ENCODE results near the gene RIN2. TPM values are rescaled to one million over a fixed set of nuclear protein-coding genes. Genes with fewer than 3 reads are reported as not detected.

RIN2 gene
- total and polyA plus RNA-seq, 2 experiments from 2014 or later: 18.4 to 42.4 TPM

DNA sequence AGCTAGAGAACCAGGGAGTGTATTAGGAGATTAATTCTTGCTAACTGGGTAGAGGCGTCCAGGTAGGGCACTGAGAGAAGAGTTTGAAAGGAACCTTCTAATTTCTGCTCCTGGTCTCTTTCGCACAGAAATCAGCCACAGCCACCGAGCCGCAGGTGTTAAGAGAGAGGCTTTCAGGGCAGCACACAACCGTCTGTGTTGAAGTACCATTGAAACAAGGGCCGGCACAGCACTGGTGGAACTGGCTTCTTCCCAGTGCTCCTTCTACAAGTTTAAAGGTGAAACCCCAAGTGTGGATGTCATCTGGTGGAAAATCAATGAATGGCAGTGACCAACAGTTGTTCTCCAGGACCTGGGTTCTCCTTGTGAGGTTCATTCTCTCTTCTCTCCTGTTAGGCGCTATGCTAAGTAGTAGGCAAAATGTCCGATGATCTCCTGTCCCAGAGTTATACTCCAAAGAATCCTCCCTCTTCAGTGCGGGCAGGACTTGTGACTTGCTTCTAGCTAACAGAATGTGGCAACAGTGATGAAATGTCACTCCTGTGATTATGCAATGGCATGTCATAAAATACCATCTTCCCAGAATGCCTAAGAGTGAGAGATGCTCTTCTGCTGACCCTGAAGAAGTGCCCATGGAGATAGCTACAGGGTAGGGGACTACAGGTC, 15.0 kb upstream of the RIN2 start:
- no peaks in the 10 kb centered on the region for H3K9me3 ChIP-seq (ENCODE audit: low read depth)
- H3K27me3 ChIP-seq: no peaks in the 10 kb centered on the region
- DNase-seq (ENCODE audit: low read depth in 1 of 2, low spot score in 1 of 2): no peak
- H3K4me1 ChIP-seq (ENCODE audit: low read depth): no peaks in the 10 kb centered on the region
- no peak for TF ChIP-seq CTCF (IDR thresholded peaks at IDR 0.05; ENCODE audit: low read depth, low read length)
- H3K27ac ChIP-seq: no peak overlapping the region
- no peak overlapping the region for H3K4me3 ChIP-seq
- H3K36me3 ChIP-seq: no peaks in the 10 kb centered on the region

DNA sequence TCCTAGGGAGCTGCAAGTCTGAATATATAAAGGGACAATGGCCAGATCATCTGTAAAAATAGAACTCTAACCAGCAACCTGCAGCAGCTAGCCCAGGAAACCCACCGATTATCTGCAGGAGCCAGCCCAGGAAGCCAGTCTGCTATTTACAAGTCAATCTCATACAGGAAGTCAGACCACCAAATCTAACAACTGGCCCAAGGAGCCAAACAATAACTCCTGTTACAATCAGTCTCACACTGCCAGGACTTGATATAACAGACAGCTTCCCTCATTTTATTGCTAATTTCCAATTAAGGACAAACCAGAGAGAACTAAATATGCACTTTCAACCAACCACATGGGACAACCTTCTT, 14.4 kb upstream of the RIN2 start:
- TF ChIP-seq CTCF (IDR thresholded peaks at IDR 0.05; ENCODE audit: low read depth, low read length): no peak
- no peak for DNase-seq (ENCODE audit: low read depth in 1 of 2, low spot score in 1 of 2)
- H3K27ac ChIP-seq: no peak overlapping the region
- no peak overlapping the region for H3K4me3 ChIP-seq
- H3K36me3 ChIP-seq: no peaks in the 10 kb centered on the region
- no peaks in the 10 kb centered on the region for H3K9me3 ChIP-seq (ENCODE audit: low read depth)
- no peaks in the 10 kb centered on the region for H3K27me3 ChIP-seq
- H3K4me1 ChIP-seq (ENCODE audit: low read depth): no peaks in the 10 kb centered on the region

DNA sequence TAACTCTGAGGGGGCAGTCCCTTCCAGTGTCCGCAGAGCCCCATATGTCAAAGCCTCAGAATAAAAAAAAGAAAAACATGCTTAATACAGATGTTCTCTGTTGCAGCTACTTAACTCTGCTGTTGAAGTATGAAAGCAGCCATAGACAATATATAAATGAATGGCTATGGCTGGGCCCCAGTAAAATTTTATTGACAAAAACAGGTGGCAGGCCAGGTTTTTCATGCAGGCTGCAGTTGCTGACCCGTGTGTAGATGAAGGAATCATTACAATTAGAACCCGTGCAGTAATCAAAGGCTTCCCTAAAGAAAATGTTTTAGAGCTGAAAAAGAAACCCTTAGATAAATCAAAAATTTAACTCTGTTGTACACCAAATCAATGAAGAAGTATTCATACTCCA, 13.0 kb upstream of the RIN2 start:
- Histone ChIP-seq H3K27ac (no peak overlapping the region), H3K4me3 (no peak overlapping the region), H3K9me3 (ENCODE audit: low read depth) (no peaks in the 10 kb centered on the region), H3K27me3 (no peaks in the 10 kb centered on the region), H3K4me1 (ENCODE audit: low read depth) (no peaks in the 10 kb centered on the region), H3K36me3 (no peaks in the 10 kb centered on the region)
- no peak for DNase-seq (ENCODE audit: low read depth in 1 of 2, low spot score in 1 of 2)
- TF ChIP-seq CTCF (IDR thresholded peaks at IDR 0.05; ENCODE audit: low read depth, low read length): no peak

- Histone ChIP-seq H3K36me3 (no peaks in the 10 kb centered on the region), H3K4me3 (no peak overlapping the region), H3K27ac (no peak overlapping the region), H3K27me3 (no peaks in the 10 kb centered on the region), H3K4me1 (ENCODE audit: low read depth) (no peaks in the 10 kb centered on the region), H3K9me3 (ENCODE audit: low read depth) (no peaks in the 10 kb centered on the region)
- no peak for TF ChIP-seq CTCF (IDR thresholded peaks at IDR 0.05; ENCODE audit: low read depth, low read length)
- DNase-seq (ENCODE audit: low read depth in 1 of 2, low spot score in 1 of 2): no peak
Measured at GRCh38 chr20:19745584-19745983, 12.5 kb upstream of the RIN2 start.

- no peak overlapping the region for H3K27ac ChIP-seq
- peaks cover 7% of the 10 kb centered on the region for H3K4me1 ChIP-seq (ENCODE audit: low read depth)
- H3K9me3 ChIP-seq (ENCODE audit: low read depth): no peaks in the 10 kb centered on the region
- H3K36me3 ChIP-seq: no peaks in the 10 kb centered on the region
- DNase-seq (ENCODE audit: low read depth in 1 of 2, low spot score in 1 of 2): no peak
- no peak for TF ChIP-seq CTCF (IDR thresholded peaks at IDR 0.05; ENCODE audit: low read depth, low read length)
- no peaks in the 10 kb centered on the region for H3K27me3 ChIP-seq
- H3K4me3 ChIP-seq: no peak overlapping the region
Measured at GRCh38 chr20:19746396-19746795, 11.7 kb upstream of the RIN2 start.
